Colon (tissue), 2 donors: ENCODE measurements around the gene MASP1.

Experiments
- FAIRE-seq: peaks from 2 replicates; lab custom pipeline; 2012; peaks lifted over from hg19 to GRCh38; lab: Jason Lieb, UNC
- donor health status: control.
- donor health status: control.

Gene MASP1

GRCh38 chr3:187291512-187292132 lies at the start of gene MASP1:
MASP1 (minus strand) TSS chr3:187291737; CDS start chr3:187291632, 105 bp downstream.
- no peak for FAIRE-seq

- no peak for FAIRE-seq
Measured at GRCh38 chr3:187340578-187340977, 49.0 kb upstream of the MASP1 start.

GRCh38 chr3:187336322-187336721 lies 44.8 kb upstream of the MASP1 start:
- FAIRE-seq = no peak

- FAIRE-seq = no peak
Measured at GRCh38 chr3:187334904-187335303, 43.4 kb upstream of the MASP1 start.

GRCh38 chr3:187328691-187329090 lies 37.2 kb upstream of the MASP1 start:
- FAIRE-seq = no peak

GRCh38 chr3:187327845-187328244 lies 36.3 kb upstream of the MASP1 start:
- no peak for FAIRE-seq

GRCh38 chr3:187325632-187326031 lies 34.1 kb upstream of the MASP1 start:
- FAIRE-seq = no peak

- no peak for FAIRE-seq
Measured at GRCh38 chr3:187323091-187323490, 31.6 kb upstream of the MASP1 start.

GRCh38 chr3:187322291-187322690 lies 30.8 kb upstream of the MASP1 start:
- no peak for FAIRE-seq

GRCh38 chr3:187321766-187322165 lies 30.2 kb upstream of the MASP1 start:
- FAIRE-seq = no peak

GRCh38 chr3:187319699-187320302 lies 28.3 kb upstream of the MASP1 start:
- FAIRE-seq = no peak

GRCh38 chr3:187318819-187319616 lies 27.5 kb upstream of the MASP1 start:
- no peak for FAIRE-seq

- FAIRE-seq = no peak
Measured at GRCh38 chr3:187315872-187316271, 24.3 kb upstream of the MASP1 start.

GRCh38 chr3:187314176-187314575 lies 22.6 kb upstream of the MASP1 start:
- FAIRE-seq = no peak

GRCh38 chr3:187310954-187311470 lies 19.5 kb upstream of the MASP1 start:
- FAIRE-seq = no peak

GRCh38 chr3:187310226-187310625 lies 18.7 kb upstream of the MASP1 start:
- FAIRE-seq = no peak

GRCh38 chr3:187305881-187306280 lies 14.3 kb upstream of the MASP1 start:
- FAIRE-seq = no peak

GRCh38 chr3:187299611-187300010 lies 8.1 kb upstream of the MASP1 start:
- no peak for FAIRE-seq

- no peak for FAIRE-seq
Measured at GRCh38 chr3:187296911-187297310, 5.4 kb upstream of the MASP1 start.

- FAIRE-seq = no peak
Measured at GRCh38 chr3:187296058-187296457, 4.5 kb upstream of the MASP1 start.

GRCh38 chr3:187295316-187296034 lies 3.9 kb upstream of the MASP1 start:
- no peak for FAIRE-seq
